Gastrocnemius medialis (tissue), 4 donors: ENCODE data around the gene GALNT17. TPM values are rescaled to one million over a fixed set of nuclear protein-coding genes. Genes with fewer than 3 reads are reported as not detected.
"Not testable (repeated sequence)": the region's sequence is repeated elsewhere in the genome, so short reads cannot be mapped to it uniquely, and the experiment has no call there.

Experiments
- ATAC-seq, 2 donors: fragments of 150-250 bp; one replicate each; pipeline ENCODE4 v1.9.1; 2016
- DNase-seq, 2 donors: peaks; one replicate each; pipeline ENCODE4 v3.0.0-alpha.2; 2019
- H3K27ac ChIP-seq, 4 donors: fragments of 200-600 bp; sonication (generic); 1 replicate in 1 of 4; 2 replicates in 3 of 4; pipeline ENCODE4 v1.5.1; 2016 to 2018; ENCODE audit warnings: mild to moderate bottlenecking in 2 of 4, moderate library complexity in 1 of 4
- H3K27me3 ChIP-seq, 3 donors: fragments of 200-600 bp; sonication (generic) in 2 of 3; 1 replicate in 1 of 3; 2 replicates in 2 of 3; pipeline versions ENCODE4 v1.5.1 to v1.6.0; 2016 to 2019; ENCODE audit warnings: mild to moderate bottlenecking in 1 of 3, moderate library complexity in 1 of 3
- H3K36me3 ChIP-seq, 2 donors: fragments of 200-600 bp; sonication (generic) in 1 of 2; one replicate each; pipeline ENCODE4 v1.5.1; 2017 to 2018
- H3K4me1 ChIP-seq, 2 donors: fragments of 200-600 bp; sonication (generic) in 1 of 2; one replicate each; pipeline ENCODE4 v1.5.1; 2016 to 2017; ENCODE audit warnings: mild to moderate bottlenecking in 2 of 2
- H3K4me3 ChIP-seq, 4 donors: fragments of 200-600 bp; sonication (generic) in 3 of 4; 1 replicate in 1 of 4; 2 replicates in 3 of 4; pipeline ENCODE4 v1.5.1; 2016 to 2019; ENCODE audit warnings: mild to moderate bottlenecking in 2 of 4
- H3K9me3 ChIP-seq, 3 donors: fragments of 200-600 bp; sonication (generic) in 2 of 3; 1 replicate in 1 of 3; 2 replicates in 2 of 3; pipeline ENCODE4 v1.5.1; 2016 to 2019
- CTCF ChIP-seq, 5 experiments: fragments of 450-650 bp in 3 of 5; fragments of 200-600 bp in 2 of 5; sonication (generic) in 2 of 5; IDR thresholded peaks in 4 of 5; conservative IDR thresholded peaks in 1 of 5; 1 replicate in 4 of 5; 2 replicates in 1 of 5; pipeline ENCODE4 v1.5.1; 2016 to 2019; ENCODE audit warnings: antibody characterized with exemption in 5 of 5, mild to moderate bottlenecking in 3 of 5, moderate library complexity in 3 of 5
- POLR2A ChIP-seq, 2 donors: fragments of 450-650 bp; IDR thresholded peaks; one replicate each; pipeline ENCODE4 v1.6.1; 2017; ENCODE audit warnings: antibody characterized with exemption in 2 of 2, mild to moderate bottlenecking in 2 of 2, moderate library complexity in 2 of 2
- in situ Hi-C, 4 donors: fragments of 200-750 bp; cut with MboI; loops; one replicate each; pipeline versions ENCODE4 v1.15.0 to v1.8.0; 2017; ENCODE audit warnings: low sequenced_read_pairs in 4 of 4
- intact Hi-C: fragments of 100-400 bp; cut with DNase I; formaldehyde crosslinking; loops from one replicate; pipeline ENCODE4 v1.15.1; 2023; ENCODE audit warnings: low total_unique reads
- total RNA-seq, 4 donors: library from RNA; depleted of rRNA; stranded (reverse); fragments of >200 nt; gene quantifications; one replicate each; pipeline versions ENCODE4 v1.1.0 to v1.2.3, GENCODE V29; 2016

GALNT17 gene
- total RNA-seq, 4 donors from 2014 or later = 1.9 to 13.0 (median 12.3) TPM

- in situ Hi-C loops (no loop called here), intact Hi-C loops (no loop called here)
- TF ChIP-seq CTCF (IDR thresholded peaks at IDR 0.05 in 4 of 5, conservative IDR thresholded peaks at IDR 0.05 in 1 of 5) (no peak), POLR2A (IDR thresholded peaks at IDR 0.05) (no peak)
- H3K27ac ChIP-seq = no peak overlapping the region
- DNase-seq = no peak
- no peak for ATAC-seq
- no peak overlapping the region for H3K4me3 ChIP-seq
- no peaks in the 10 kb centered on the region for H3K36me3 ChIP-seq
- no peaks in the 10 kb centered on the region for H3K4me1 ChIP-seq
- no peaks in the 10 kb centered on the region for H3K27me3 ChIP-seq
- no peaks in the 10 kb centered on the region for H3K9me3 ChIP-seq
Observed at GRCh38 chr7:71255537-71256178, 123.7 kb downstream of the GALNT17 start.

GRCh38 chr7:71261066-71261465, 129.1 kb downstream of the GALNT17 start:
- Histone ChIP-seq H3K9me3 (no peaks in the 10 kb centered on the region), H3K36me3 (no peaks in the 10 kb centered on the region), H3K27me3 (no peaks in the 10 kb centered on the region), H3K4me1 (no peaks in the 10 kb centered on the region), H3K27ac (no peak overlapping the region), H3K4me3 (no peak overlapping the region)
- DNase-seq (no peak), ATAC-seq (no peak)
- TF ChIP-seq POLR2A (IDR thresholded peaks at IDR 0.05) (no peak), CTCF (IDR thresholded peaks at IDR 0.05 in 4 of 5, conservative IDR thresholded peaks at IDR 0.05 in 1 of 5) (no peak)
- in situ Hi-C loops = no loop called here
- intact Hi-C loops = no loop called here

GRCh38 chr7:71262834-71263233, 130.9 kb downstream of the GALNT17 start:
- in situ Hi-C loops, H3K9me3 ChIP-seq, H3K27ac ChIP-seq, H3K4me3 ChIP-seq, intact Hi-C loops, H3K27me3 ChIP-seq, ATAC-seq, H3K4me1 ChIP-seq, DNase-seq, H3K36me3 ChIP-seq: not testable (repeated sequence)

- no peak for DNase-seq
- ATAC-seq = no peak
- Histone ChIP-seq H3K9me3 (no peaks in the 10 kb centered on the region), H3K4me1 (no peaks in the 10 kb centered on the region), H3K4me3 (no peak overlapping the region), H3K27ac (no peak overlapping the region), H3K36me3 (no peaks in the 10 kb centered on the region), H3K27me3 (no peaks in the 10 kb centered on the region)
- intact Hi-C loops (no loop called here), in situ Hi-C loops (no loop called here)
- TF ChIP-seq CTCF (IDR thresholded peaks at IDR 0.05 in 4 of 5, conservative IDR thresholded peaks at IDR 0.05 in 1 of 5) (no peak), POLR2A (IDR thresholded peaks at IDR 0.05) (no peak)
Observed at GRCh38 chr7:71264005-71264404, 132.1 kb downstream of the GALNT17 start.

- H3K27ac ChIP-seq = no peak overlapping the region
- no peak for TF ChIP-seq CTCF (IDR thresholded peaks at IDR 0.05 in 4 of 5, conservative IDR thresholded peaks at IDR 0.05 in 1 of 5)
- no peak for TF ChIP-seq POLR2A (IDR thresholded peaks at IDR 0.05)
- in situ Hi-C loops (no loop called here), intact Hi-C loops (no loop called here)
- ATAC-seq (no peak), DNase-seq (no peak)
- no peaks in the 10 kb centered on the region for H3K36me3 ChIP-seq
- H3K4me3 ChIP-seq = no peak overlapping the region
- no peaks in the 10 kb centered on the region for H3K9me3 ChIP-seq
- H3K4me1 ChIP-seq = no peaks in the 10 kb centered on the region
- H3K27me3 ChIP-seq = no peaks in the 10 kb centered on the region
Observed at GRCh38 chr7:71266912-71267311, 135.0 kb downstream of the GALNT17 start.
